Mesothelial cell of epicardium (in vitro differentiated cells): ENCODE measurements around the gene ZNF329. TPM values are rescaled to one million over a fixed set of nuclear protein-coding genes. Genes with fewer than 3 reads are reported as not detected.

Experiments
- DNase-seq, 2 experiments: peaks; one replicate each; pipeline ENCODE4 v3.0.0; 2021; ENCODE audit warnings: low spot score in 2 of 2; ENCODE audit not compliant: unreplicated experiment in 2 of 2
- H3K27ac Mint-ChIP-seq: 2 replicates; pipeline ENCODE4 v1.8.0; 2021; ENCODE audit warnings: mixed read lengths
- H3K27me3 Mint-ChIP-seq: 2 replicates; pipeline ENCODE4 v1.8.0; 2021; ENCODE audit warnings: low read depth, mixed read lengths
- H3K36me3 Mint-ChIP-seq: 2 replicates; pipeline ENCODE4 v1.8.0; 2021; ENCODE audit warnings: mixed read lengths
- H3K4me1 Mint-ChIP-seq: 2 replicates; pipeline ENCODE4 v1.8.0; 2021; ENCODE audit warnings: mixed read lengths
- H3K4me3 Mint-ChIP-seq: 2 replicates; pipeline ENCODE4 v1.8.0; 2021; ENCODE audit warnings: mild to moderate bottlenecking, moderate library complexity, mixed read lengths
- H3K9me3 Mint-ChIP-seq: 2 replicates; pipeline ENCODE4 v1.8.0; 2021; ENCODE audit warnings: mixed read lengths
- CTCF ChIP-seq: fragments of 200-600 bp; sonication (generic); IDR thresholded peaks from one replicate; pipeline ENCODE4 v1.5.0; 2021; ENCODE audit warnings: antibody characterized with exemption; ENCODE audit not compliant: unreplicated experiment
- total RNA-seq: library from RNA; stranded (reverse); gene quantifications from 3 replicates; pipeline ENCODE4 v1.2.1, GENCODE V29; 2021

ZNF329 gene
- total RNA-seq, 1 donor from 2014 or later, result 13.6 TPM

DNA sequence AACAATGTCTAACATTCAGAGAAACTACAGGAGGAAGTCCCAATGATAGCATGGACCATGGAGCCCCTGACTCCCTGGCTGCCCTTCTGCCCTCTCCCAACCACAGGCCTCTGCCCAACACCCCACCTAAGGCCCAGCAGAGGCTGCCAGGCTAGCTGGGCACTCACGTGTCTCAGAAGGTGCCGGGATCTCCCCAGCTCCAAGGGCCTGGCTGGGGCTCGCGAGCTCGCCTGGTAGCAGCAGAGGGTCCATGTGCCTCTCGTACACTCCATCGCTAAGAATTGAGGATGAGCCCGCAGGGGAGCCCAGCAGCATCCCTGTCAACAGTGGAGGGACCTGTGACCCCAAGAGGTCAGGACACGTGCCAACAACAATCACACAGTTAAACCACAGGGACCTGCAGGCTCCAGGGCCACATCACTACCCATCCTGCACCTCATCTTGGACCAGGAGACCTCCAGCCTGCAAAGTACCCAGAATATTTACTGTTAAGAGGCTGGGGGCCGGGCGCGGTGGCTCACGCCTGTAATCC is 62.0 kb downstream of the ZNF329 start:
- no peak overlapping the region for H3K4me3 Mint-ChIP-seq
- peaks cover 29% of the 10 kb centered on the region for H3K9me3 Mint-ChIP-seq
- no peak for DNase-seq
- peaks cover 66% of the 10 kb centered on the region for H3K36me3 Mint-ChIP-seq
- no peak for TF ChIP-seq CTCF
- H3K27me3 Mint-ChIP-seq, result no peaks in the 10 kb centered on the region
- no peaks in the 10 kb centered on the region for H3K4me1 Mint-ChIP-seq
- H3K27ac Mint-ChIP-seq, result no peak overlapping the region

GRCh38 chr19:58086825-58087710 is 63.5 kb downstream of the ZNF329 start:
- peaks cover 67% of the 10 kb centered on the region for H3K36me3 Mint-ChIP-seq
- no peak overlapping the region for H3K4me3 Mint-ChIP-seq
- H3K27ac Mint-ChIP-seq, result no peak overlapping the region
- H3K9me3 Mint-ChIP-seq, result peaks cover 30% of the 10 kb centered on the region
- no peak for DNase-seq
- H3K27me3 Mint-ChIP-seq, result no peaks in the 10 kb centered on the region
- no peaks in the 10 kb centered on the region for H3K4me1 Mint-ChIP-seq
- TF ChIP-seq CTCF, result no peak

GRCh38 chr19:58085348-58085875 is 65.2 kb downstream of the ZNF329 start:
- Mint-ChIP-seq H3K36me3 (peaks cover 70% of the 10 kb centered on the region), H3K27me3 (no peaks in the 10 kb centered on the region), H3K27ac (no peak overlapping the region), H3K4me3 (no peak overlapping the region), H3K9me3 (peaks cover 39% of the 10 kb centered on the region), H3K4me1 (no peaks in the 10 kb centered on the region)
- no peak for DNase-seq
- no peak for TF ChIP-seq CTCF

- no peak overlapping the region for H3K4me3 Mint-ChIP-seq
- H3K36me3 Mint-ChIP-seq, result peaks cover 68% of the 10 kb centered on the region
- no peak for TF ChIP-seq CTCF
- DNase-seq, result no peak
- no peak overlapping the region for H3K27ac Mint-ChIP-seq
- H3K9me3 Mint-ChIP-seq, result peaks cover 40% of the 10 kb centered on the region
- H3K4me1 Mint-ChIP-seq, result no peaks in the 10 kb centered on the region
- H3K27me3 Mint-ChIP-seq, result no peaks in the 10 kb centered on the region
Measured at GRCh38 chr19:58084596-58085347, 65.8 kb downstream of the ZNF329 start.

DNA sequence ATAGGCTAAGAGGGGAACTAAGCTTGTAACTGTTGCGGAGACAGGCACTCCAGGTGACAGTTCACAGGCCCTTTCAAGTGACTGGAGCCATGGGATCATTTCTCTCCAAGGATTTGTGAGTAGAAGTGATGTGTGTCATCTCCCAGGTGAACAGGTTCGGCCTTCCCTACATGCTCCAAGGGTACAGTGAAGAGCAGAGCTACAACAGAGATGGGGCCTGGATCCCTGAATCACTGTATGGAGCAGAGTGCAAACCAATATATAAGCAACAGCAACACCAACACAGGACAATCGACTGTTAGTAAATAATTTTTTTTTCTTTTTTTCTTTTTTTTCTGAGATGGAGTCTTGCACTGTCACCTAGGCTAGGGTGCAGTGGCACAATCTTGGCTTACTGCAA is 67.6 kb downstream of the ZNF329 start:
- Mint-ChIP-seq H3K4me3 (no peak overlapping the region), H3K4me1 (no peaks in the 10 kb centered on the region), H3K36me3 (peaks cover 60% of the 10 kb centered on the region), H3K27me3 (no peaks in the 10 kb centered on the region), H3K9me3 (peaks cover 43% of the 10 kb centered on the region), H3K27ac (no peak overlapping the region)
- TF ChIP-seq CTCF, result no peak
- DNase-seq, result no peak
